ENCODE measurements around the gene BCAS1. TPM values are rescaled to one million over a fixed set of nuclear protein-coding genes. Genes with fewer than 3 reads are reported as not detected.

Gene BCAS1
- total RNA-seq, 1 experiment from 2014 or later: 3.1 TPM

GRCh38 chr20:53901064-53901463 is 169.3 kb downstream of the BCAS1 start:
- no peaks in the 10 kb centered on the region for H3K9me3 ChIP-seq (ENCODE audit: control insufficient read depth, insufficient read depth, low read depth, low read length)
- peak; percentile 39 for ATAC-seq
- in situ Hi-C loops (cut with HindIII; ENCODE audit: low pct_unique_long_range_greater_than_20kb, low sequenced_read_pairs): no loop called here
- peak overlapping the region; percentile 100 for H3K27ac ChIP-seq (ENCODE audit: low read length)
- intact Hi-C loops (cut with micrococcal nuclease; ENCODE audit: unreplicated experiment): no loop called here
- POLR2A ChIA-PET: interaction anchor here (0.5 to 1.2 kb wide), 6 partner anchors 8 to 241 kb away, joined by 3 to 5 read pairs (median 3); no protein-coding TSS in a partner anchor
- peaks cover 60% of the 10 kb centered on the region for H3K4me1 ChIP-seq (ENCODE audit: control insufficient read depth, insufficient read depth, low read length)
- no peaks in the 10 kb centered on the region for H3K27me3 ChIP-seq (ENCODE audit: control insufficient read depth, insufficient read depth, low read length)
- no peak for DNase-seq (ENCODE audit: low read depth, low spot score)
- TF ChIP-seq REST (IDR thresholded peaks at IDR 0.05; ENCODE audit: insufficient read depth in 1 of 2, low read depth in 2 of 2, low read length in 1 of 2) (no peak), CTCF (IDR thresholded peaks at IDR 0.05) (no peak), SIN3A (IDR thresholded peaks at IDR 0.05; ENCODE audit: borderline replicate concordance, insufficient read depth, low read depth, low read length) (no peak), POLR2AphosphoS5 (IDR thresholded peaks at IDR 0.05; ENCODE audit: low read depth, low read length) (no peak), TCF7L2 (IDR thresholded peaks at IDR 0.05; ENCODE audit: low read depth, low read length) (no peak)
- no peaks in the 10 kb centered on the region for H3K36me3 ChIP-seq (ENCODE audit: control insufficient read depth, insufficient read depth, low read length)
- H3K4me3 ChIP-seq (ENCODE audit: low read depth in 2 of 2, low read length in 2 of 2): peak overlapping the region in 1 of 2 experiments; percentile 22; a peak in 2 of 4 replicates
- BruUV-seq (replicated peaks): no TSS peak
- CTCF ChIA-PET: interaction anchor here (0.7 kb wide), 1 partner anchor 148 kb away, joined by 3 read pairs; no protein-coding TSS in a partner anchor

GRCh38 chr20:53900380-53900999 is 169.9 kb downstream of the BCAS1 start:
- Histone ChIP-seq H3K27ac (ENCODE audit: low read length) (peak overlapping the region; percentile 100), H3K27me3 (ENCODE audit: control insufficient read depth, insufficient read depth, low read length) (no peaks in the 10 kb centered on the region), H3K9me3 (ENCODE audit: control insufficient read depth, insufficient read depth, low read depth, low read length) (no peaks in the 10 kb centered on the region), H3K36me3 (ENCODE audit: control insufficient read depth, insufficient read depth, low read length) (no peaks in the 10 kb centered on the region), H3K4me1 (ENCODE audit: control insufficient read depth, insufficient read depth, low read length) (peaks cover 62% of the 10 kb centered on the region), H3K4me3 (ENCODE audit: low read depth in 2 of 2, low read length in 2 of 2) (peak overlapping the region in 1 of 2 experiments; percentile 22; a peak in 2 of 4 replicates)
- TF ChIP-seq REST (IDR thresholded peaks at IDR 0.05; ENCODE audit: insufficient read depth in 1 of 2, low read depth in 2 of 2, low read length in 1 of 2) (no peak), CTCF (IDR thresholded peaks at IDR 0.05) (no peak), POLR2AphosphoS5 (IDR thresholded peaks at IDR 0.05; ENCODE audit: low read depth, low read length) (no peak), SIN3A (IDR thresholded peaks at IDR 0.05; ENCODE audit: borderline replicate concordance, insufficient read depth, low read depth, low read length) (no peak), TCF7L2 (IDR thresholded peaks at IDR 0.05; ENCODE audit: low read depth, low read length) (no peak)
- DNase-seq (ENCODE audit: low read depth, low spot score): no peak
- peak; percentile 39 for ATAC-seq
- in situ Hi-C loops (cut with HindIII; ENCODE audit: low pct_unique_long_range_greater_than_20kb, low sequenced_read_pairs): no loop called here
- ChIA-PET CTCF (interaction anchor here (1.4 kb wide), 1 partner anchor 15 kb away, joined by 6 read pairs; no protein-coding TSS in a partner anchor), POLR2A (interaction anchor here (0.5 to 1.2 kb wide), 2 partner anchors 30 to 35 kb away, joined by 3 read pairs; no protein-coding TSS in a partner anchor)
- intact Hi-C loops (cut with micrococcal nuclease; ENCODE audit: unreplicated experiment): no loop called here
- BruUV-seq (replicated peaks): no TSS peak

Measured in Panc1 (cell line).